Measurements from ENCODE around the gene LAMA5. TPM values are rescaled to one million over a fixed set of nuclear protein-coding genes. Genes with fewer than 3 reads are reported as not detected.
A peak's percentile ranks its signal among the peaks of the same experiment; 100 is the strongest.

The LAMA5 gene
- total RNA-seq, 2 donors from 2014 or later = 315 to 369 TPM

GRCh38 chr20:62289131-62289530 is 78.0 kb downstream of the LAMA5 start:
- TF ChIP-seq CTCF (conservative IDR thresholded peaks at IDR 0.05) = no peak
- Histone ChIP-seq H3K4me1 (ENCODE audit: control insufficient read depth, insufficient read depth, low read length) (no peaks in the 10 kb centered on the region), H3K9me3 (ENCODE audit: control insufficient read depth, low read length) (no peaks in the 10 kb centered on the region), H3K27me3 (ENCODE audit: control insufficient read depth, insufficient read depth, low read length, poor library complexity, severe bottlenecking) (no peaks in the 10 kb centered on the region), H3K27ac (ENCODE audit: low read depth, low read length) (no peak overlapping the region), H3K9ac (ENCODE audit: extremely low read depth, low read length, poor library complexity, severe bottlenecking) (no peak overlapping the region), H3K36me3 (ENCODE audit: control insufficient read depth, insufficient read depth, low read length) (peaks cover 43% of the 10 kb centered on the region), H3K4me3 (ENCODE audit: low read length) (no peak overlapping the region)
- Mint-ChIP-seq H3K9me3 (no peaks in the 10 kb centered on the region), H3K27me3 (ENCODE audit: insufficient read depth) (no peaks in the 10 kb centered on the region), H3K4me1 (no peaks in the 10 kb centered on the region), H3K27ac (no peak overlapping the region), H3K4me3 (no peak overlapping the region), H3K36me3 (ENCODE audit: low read depth) (peaks cover 56% of the 10 kb centered on the region)
- WGBS, 2 experiments (ENCODE audit: insufficient coverage in 1 of 2, insufficient read length in 1 of 2) = 89 to 93% methylated on average over 10 to 13 of the region's 14 CpGs
- DNase-seq = no peak

DNA sequence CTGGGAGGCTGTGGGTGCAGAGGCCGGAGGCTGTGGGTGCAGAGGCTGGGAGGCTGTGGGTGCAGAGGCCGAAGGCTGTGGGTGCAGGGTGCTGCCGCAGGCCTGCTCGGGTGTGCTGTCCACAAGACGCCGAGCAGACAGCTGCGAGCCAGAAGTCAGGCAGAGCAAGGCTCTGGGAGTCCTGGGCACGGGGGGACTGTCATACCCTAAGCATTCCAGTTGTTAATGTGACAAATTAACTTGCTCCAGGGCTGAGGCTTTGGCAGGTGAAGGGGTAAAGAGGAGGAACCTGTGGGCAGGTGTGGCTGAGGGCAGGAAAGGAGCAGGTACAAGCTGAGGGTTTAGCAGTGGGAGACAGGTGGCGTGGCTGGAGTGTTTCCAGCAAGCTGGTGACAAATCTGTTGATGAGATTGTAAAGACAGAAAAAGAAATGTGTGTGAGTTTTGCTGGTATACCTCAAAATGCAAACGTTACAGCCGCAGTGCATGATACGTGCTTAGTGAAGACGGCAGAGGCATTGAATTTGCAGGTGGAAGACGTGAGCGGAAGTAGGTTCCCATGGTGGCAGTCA is 78.5 kb downstream of the LAMA5 start:
- peaks cover 56% of the 10 kb centered on the region for H3K36me3 Mint-ChIP-seq (ENCODE audit: low read depth)
- no peaks in the 10 kb centered on the region for H3K4me1 ChIP-seq (ENCODE audit: control insufficient read depth, insufficient read depth, low read length)
- no peaks in the 10 kb centered on the region for H3K27me3 Mint-ChIP-seq (ENCODE audit: insufficient read depth)
- no peak for DNase-seq
- no peak overlapping the region for H3K4me3 ChIP-seq (ENCODE audit: low read length)
- H3K9me3 ChIP-seq (ENCODE audit: control insufficient read depth, low read length) = no peaks in the 10 kb centered on the region
- H3K27me3 ChIP-seq (ENCODE audit: control insufficient read depth, insufficient read depth, low read length, poor library complexity, severe bottlenecking) = no peaks in the 10 kb centered on the region
- H3K36me3 ChIP-seq (ENCODE audit: control insufficient read depth, insufficient read depth, low read length) = peaks cover 43% of the 10 kb centered on the region
- H3K4me1 Mint-ChIP-seq = no peaks in the 10 kb centered on the region
- H3K9me3 Mint-ChIP-seq = no peaks in the 10 kb centered on the region
- 95% methylated on average over 11 to 15 of the region's 15 CpGs for WGBS, 2 experiments (ENCODE audit: insufficient coverage in 1 of 2, insufficient read length in 1 of 2)
- no peak overlapping the region for H3K4me3 Mint-ChIP-seq
- no peak overlapping the region for H3K27ac ChIP-seq (ENCODE audit: low read depth, low read length)
- no peak for TF ChIP-seq CTCF (conservative IDR thresholded peaks at IDR 0.05)
- no peak overlapping the region for H3K27ac Mint-ChIP-seq
- H3K9ac ChIP-seq (ENCODE audit: extremely low read depth, low read length, poor library complexity, severe bottlenecking) = no peak overlapping the region

DNA sequence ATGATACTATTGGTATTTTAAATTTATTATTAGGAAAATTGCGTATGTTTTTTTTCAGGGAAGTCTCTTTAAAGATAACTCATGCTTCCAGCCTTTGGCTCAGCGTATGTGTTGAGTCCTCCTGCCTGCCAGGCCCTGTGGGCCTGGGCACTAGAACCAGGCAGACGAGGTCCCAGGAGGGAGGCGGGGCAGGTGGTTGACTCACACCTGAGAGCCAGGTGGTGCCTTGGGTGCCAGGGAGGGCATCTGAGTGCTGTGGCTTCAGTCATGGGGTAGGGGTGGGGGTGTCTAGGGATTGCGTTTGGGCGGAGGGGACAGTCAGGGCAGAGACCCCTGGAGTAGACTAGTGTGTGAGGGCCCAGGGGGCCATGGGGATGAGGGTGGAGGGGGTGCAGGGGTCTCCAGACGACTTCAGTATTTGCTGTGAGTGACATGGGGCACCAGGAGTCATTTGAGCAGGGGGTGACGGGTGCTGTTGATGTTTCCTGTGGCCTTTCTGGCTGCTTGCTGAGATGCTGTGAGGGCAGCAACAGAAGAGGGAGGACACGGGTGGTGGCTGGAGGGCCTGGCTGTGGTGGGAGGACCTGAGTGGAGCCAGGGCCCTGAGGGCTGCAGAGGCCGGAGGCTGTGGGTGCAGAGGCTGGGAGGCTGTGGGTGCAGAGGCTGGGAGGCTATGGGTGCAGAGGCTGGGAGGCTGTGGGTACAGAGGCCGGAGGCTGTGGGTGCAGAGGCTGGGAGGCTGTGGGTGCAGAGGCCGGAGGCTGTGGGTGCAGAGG is 79.2 kb downstream of the LAMA5 start:
- Mint-ChIP-seq H3K4me3 (no peak overlapping the region), H3K36me3 (ENCODE audit: low read depth) (peaks cover 55% of the 10 kb centered on the region), H3K27ac (peak overlapping the region; percentile 52), H3K4me1 (no peaks in the 10 kb centered on the region), H3K27me3 (ENCODE audit: insufficient read depth) (no peaks in the 10 kb centered on the region), H3K9me3 (no peaks in the 10 kb centered on the region)
- WGBS, 2 experiments (ENCODE audit: insufficient coverage in 1 of 2, insufficient read length in 1 of 2) = 85 to 93% methylated on average over 3 to 12 of the region's 12 CpGs
- no peak for TF ChIP-seq CTCF (conservative IDR thresholded peaks at IDR 0.05)
- no peak for DNase-seq
- H3K4me3 ChIP-seq (ENCODE audit: low read length) = no peak overlapping the region
- no peaks in the 10 kb centered on the region for H3K27me3 ChIP-seq (ENCODE audit: control insufficient read depth, insufficient read depth, low read length, poor library complexity, severe bottlenecking)
- H3K27ac ChIP-seq (ENCODE audit: low read depth, low read length) = no peak overlapping the region
- no peak overlapping the region for H3K9ac ChIP-seq (ENCODE audit: extremely low read depth, low read length, poor library complexity, severe bottlenecking)
- peaks cover 46% of the 10 kb centered on the region for H3K36me3 ChIP-seq (ENCODE audit: control insufficient read depth, insufficient read depth, low read length)
- H3K4me1 ChIP-seq (ENCODE audit: control insufficient read depth, insufficient read depth, low read length) = no peaks in the 10 kb centered on the region
- H3K9me3 ChIP-seq (ENCODE audit: control insufficient read depth, low read length) = no peaks in the 10 kb centered on the region

Data from endodermal cell (in vitro differentiated cells).